ENCODE data around the gene LINC01488. TPM values are rescaled to one million over a fixed set of nuclear protein-coding genes. Genes with fewer than 3 reads are reported as not detected.

The LINC01488 gene
- total and polyA plus RNA-seq, 2 donors (not counting 1 experiment from before 2014, with no cell fraction given), result not detected

GRCh38 chr11:69513663-69514224, 32.3 kb downstream of the LINC01488 start:
- no peak for DNase-seq
- H3K27ac Mint-ChIP-seq, result no peak overlapping the region
- TF ChIP-seq EZH2 (IDR thresholded peaks at IDR 0.05; ENCODE audit: borderline replicate concordance, insufficient read depth, low read depth, low read length, poor library complexity, severe bottlenecking), result no peak
- TF ChIP-seq CTCF (IDR thresholded peaks at IDR 0.05), result no peak
- Histone ChIP-seq H3K79me2 (ENCODE audit: control insufficient read depth, insufficient read depth, low read length) (no peaks in the 10 kb centered on the region), H3K4me1 (ENCODE audit: control insufficient read depth in 2 of 2, insufficient read depth in 2 of 2, low read length in 2 of 2) (peaks cover 4 to 14% of the 10 kb centered on the region in 2 donors), H3K4me2 (replicated peaks; ENCODE audit: low read depth, low read length, poor library complexity, severe bottlenecking) (no peak overlapping the region), H3K4me3 (ENCODE audit: control extremely low read depth in 1 of 5, extremely low read depth in 1 of 5, insufficient read depth in 1 of 5, low read depth in 2 of 5, low read length in 4 of 5) (no peak overlapping the region), H3K27ac (ENCODE audit: low read length in 2 of 2) (no peak overlapping the region), H3K27me3 (replicated peaks in 1 of 4; ENCODE audit: control extremely low read depth in 1 of 4, control insufficient read depth in 3 of 4, insufficient read depth in 4 of 4, low read length in 3 of 4) (no peaks in the 10 kb centered on the region), H3K36me3 (replicated peaks in 1 of 2; ENCODE audit: control extremely low read depth in 1 of 2, control insufficient read depth in 1 of 2, extremely low read depth in 1 of 2, insufficient read depth in 2 of 2, low read length in 1 of 2) (no peaks in the 10 kb centered on the region), H2AFZ (ENCODE audit: insufficient read depth, low read depth, low read length, poor library complexity, severe bottlenecking) (no peak overlapping the region), H4K20me1 (ENCODE audit: control insufficient read depth, insufficient read depth, low read length, poor library complexity, severe bottlenecking) (no peaks in the 10 kb centered on the region), H3K9me3 (ENCODE audit: control extremely low read depth in 1 of 3, control insufficient read depth in 2 of 3, insufficient read depth in 1 of 3, low read length in 2 of 3) (peaks cover 2 to 33% (median 22%) of the 10 kb centered on the region in 3 donors), H3K9ac (ENCODE audit: low read length) (no peak overlapping the region)
- intact Hi-C loops (cut with micrococcal nuclease), result no loop called here
- peaks cover 7% of the 10 kb centered on the region for H3K9me3 Mint-ChIP-seq (ENCODE audit: insufficient read depth)
- ChIA-PET POLR2A (no interaction called here), CTCF (no interaction called here)
- H3K4me3 Mint-ChIP-seq, result no peak overlapping the region
- H3K27me3 Mint-ChIP-seq, result peaks cover 9% of the 10 kb centered on the region
- no peak for ATAC-seq (ENCODE audit: low read depth)
- 93% methylated on average over 11 of the region's 12 CpGs for WGBS (ENCODE audit: insufficient coverage)
- peaks cover 10% of the 10 kb centered on the region for H3K4me1 Mint-ChIP-seq

- no peak for TF ChIP-seq EZH2 (IDR thresholded peaks at IDR 0.05; ENCODE audit: borderline replicate concordance, insufficient read depth, low read depth, low read length, poor library complexity, severe bottlenecking)
- Histone ChIP-seq H3K4me3 (ENCODE audit: control extremely low read depth in 1 of 5, extremely low read depth in 1 of 5, insufficient read depth in 1 of 5, low read depth in 2 of 5, low read length in 4 of 5) (no peak overlapping the region), H3K27me3 (replicated peaks in 1 of 4; ENCODE audit: control extremely low read depth in 1 of 4, control insufficient read depth in 3 of 4, insufficient read depth in 4 of 4, low read length in 3 of 4) (peaks cover 0 to 5% (median 0%) of the 10 kb centered on the region in 4 experiments), H3K36me3 (replicated peaks in 1 of 2; ENCODE audit: control extremely low read depth in 1 of 2, control insufficient read depth in 1 of 2, extremely low read depth in 1 of 2, insufficient read depth in 2 of 2, low read length in 1 of 2) (no peaks in the 10 kb centered on the region), H3K27ac (ENCODE audit: low read length in 2 of 2) (no peak overlapping the region), H3K4me2 (replicated peaks; ENCODE audit: low read depth, low read length, poor library complexity, severe bottlenecking) (no peak overlapping the region), H4K20me1 (ENCODE audit: control insufficient read depth, insufficient read depth, low read length, poor library complexity, severe bottlenecking) (no peaks in the 10 kb centered on the region), H2AFZ (ENCODE audit: insufficient read depth, low read depth, low read length, poor library complexity, severe bottlenecking) (no peak overlapping the region), H3K4me1 (ENCODE audit: control insufficient read depth in 2 of 2, insufficient read depth in 2 of 2, low read length in 2 of 2) (peaks cover 4 to 14% of the 10 kb centered on the region in 2 donors), H3K9ac (ENCODE audit: low read length) (no peak overlapping the region), H3K9me3 (ENCODE audit: control extremely low read depth in 1 of 3, control insufficient read depth in 2 of 3, insufficient read depth in 1 of 3, low read length in 2 of 3) (peaks cover 2 to 40% (median 22%) of the 10 kb centered on the region in 3 donors), H3K79me2 (ENCODE audit: control insufficient read depth, insufficient read depth, low read length) (no peaks in the 10 kb centered on the region)
- Mint-ChIP-seq H3K9me3 (ENCODE audit: insufficient read depth) (peaks cover 7% of the 10 kb centered on the region), H3K27ac (no peak overlapping the region), H3K27me3 (peaks cover 3% of the 10 kb centered on the region), H3K4me3 (no peak overlapping the region), H3K4me1 (peaks cover 10% of the 10 kb centered on the region)
- DNase-seq (no peak), ATAC-seq (ENCODE audit: low read depth) (no peak)
- WGBS (ENCODE audit: insufficient coverage), result 100% methylated on average over 1 of the region's 5 CpGs
- intact Hi-C loops (cut with micrococcal nuclease), result no loop called here
- POLR2A ChIA-PET, result no interaction called here
- CTCF ChIA-PET, result no interaction called here
These were observed 33.3 kb downstream of the LINC01488 start for GRCh38 chr11:69514771-69515170.

Measured in B cell (primary cell).